Muscle layer of colon (tissue), 2 donors: ENCODE results near the gene EEF2K.

Experiments used
- H3K27ac ChIP-seq: one replicate; pipeline ENCODE4 v1.7.0; 2013; ENCODE audit warnings: low read depth, mild to moderate bottlenecking, low read length, moderate library complexity
- H3K27me3 ChIP-seq, 2 donors: one replicate each; pipeline ENCODE4 v1.7.0; 2013; ENCODE audit warnings: low read length in 2 of 2, mild to moderate bottlenecking in 2 of 2; ENCODE audit not compliant: insufficient read depth in 2 of 2, control insufficient read depth in 1 of 2
- H3K36me3 ChIP-seq: one replicate; pipeline ENCODE4 v1.7.0; 2013; ENCODE audit warnings: mild to moderate bottlenecking, low read length; ENCODE audit not compliant: insufficient read depth
- H3K4me1 ChIP-seq: one replicate; pipeline ENCODE4 v1.7.0; 2013; ENCODE audit warnings: mild to moderate bottlenecking, low read length; ENCODE audit not compliant: insufficient read depth
- H3K4me3 ChIP-seq, 2 donors: one replicate each; pipeline ENCODE4 v1.7.0; 2013; ENCODE audit warnings: low read length in 2 of 2, low read depth in 1 of 2, mild to moderate bottlenecking in 1 of 2, moderate library complexity in 1 of 2
- H3K9ac ChIP-seq: one replicate; pipeline ENCODE4 v1.7.0; 2013; ENCODE audit warnings: low read length
- H3K9me3 ChIP-seq: one replicate; pipeline ENCODE4 v1.7.0; 2013; ENCODE audit warnings: mild to moderate bottlenecking, low read length
- donor health status: abdominal sarcoma.
- donor health status: Adenocarcinoma of cecum.

Gene EEF2K

DNA sequence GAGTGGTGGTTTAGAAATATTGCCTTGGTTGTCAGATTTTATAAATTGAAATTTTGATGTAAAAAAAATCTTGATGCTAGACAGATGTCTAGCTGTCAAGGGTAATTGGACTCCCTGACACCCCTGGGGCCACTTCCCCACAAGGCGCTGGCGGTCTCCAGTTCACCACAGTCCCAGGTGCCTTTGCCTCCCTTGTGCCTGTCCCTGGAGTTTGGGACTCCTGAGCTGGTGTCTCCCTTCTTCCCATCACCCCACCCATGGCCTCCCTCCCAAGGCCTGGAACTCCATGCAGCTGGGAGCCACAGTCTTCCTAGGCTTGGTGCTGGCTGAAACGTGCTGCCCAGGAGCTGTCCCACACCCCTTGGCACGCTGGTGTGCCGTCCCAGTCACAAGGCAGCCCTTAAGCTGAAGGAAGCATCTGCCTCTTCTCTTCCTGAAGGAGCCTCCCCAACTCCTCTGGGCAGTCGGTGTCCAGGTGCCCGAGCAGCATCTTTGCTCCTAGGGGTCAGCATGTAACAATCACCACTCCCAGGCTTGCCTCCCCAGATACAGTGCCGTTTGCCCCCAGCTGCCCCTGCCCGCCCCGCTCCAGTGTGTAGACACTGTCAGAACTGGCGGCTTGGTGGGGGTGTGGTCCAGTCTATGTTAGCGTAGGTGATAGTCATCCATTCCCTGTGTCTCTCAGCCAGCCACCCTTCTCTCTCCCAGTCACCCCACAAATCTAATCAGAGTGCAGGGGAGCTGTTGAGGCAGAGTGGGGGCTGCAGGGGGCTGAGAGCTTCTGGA lies 117.3 kb downstream of the EEF2K start:
- no peaks in the 10 kb centered on the region for H3K27me3 ChIP-seq
- H3K4me1 ChIP-seq = peaks cover 7% of the 10 kb centered on the region
- no peaks in the 10 kb centered on the region for H3K9me3 ChIP-seq
- H3K27ac ChIP-seq = no peak overlapping the region
- peaks cover 57% of the 10 kb centered on the region for H3K36me3 ChIP-seq
- no peak overlapping the region for H3K9ac ChIP-seq
- H3K4me3 ChIP-seq = no peak overlapping the region

DNA sequence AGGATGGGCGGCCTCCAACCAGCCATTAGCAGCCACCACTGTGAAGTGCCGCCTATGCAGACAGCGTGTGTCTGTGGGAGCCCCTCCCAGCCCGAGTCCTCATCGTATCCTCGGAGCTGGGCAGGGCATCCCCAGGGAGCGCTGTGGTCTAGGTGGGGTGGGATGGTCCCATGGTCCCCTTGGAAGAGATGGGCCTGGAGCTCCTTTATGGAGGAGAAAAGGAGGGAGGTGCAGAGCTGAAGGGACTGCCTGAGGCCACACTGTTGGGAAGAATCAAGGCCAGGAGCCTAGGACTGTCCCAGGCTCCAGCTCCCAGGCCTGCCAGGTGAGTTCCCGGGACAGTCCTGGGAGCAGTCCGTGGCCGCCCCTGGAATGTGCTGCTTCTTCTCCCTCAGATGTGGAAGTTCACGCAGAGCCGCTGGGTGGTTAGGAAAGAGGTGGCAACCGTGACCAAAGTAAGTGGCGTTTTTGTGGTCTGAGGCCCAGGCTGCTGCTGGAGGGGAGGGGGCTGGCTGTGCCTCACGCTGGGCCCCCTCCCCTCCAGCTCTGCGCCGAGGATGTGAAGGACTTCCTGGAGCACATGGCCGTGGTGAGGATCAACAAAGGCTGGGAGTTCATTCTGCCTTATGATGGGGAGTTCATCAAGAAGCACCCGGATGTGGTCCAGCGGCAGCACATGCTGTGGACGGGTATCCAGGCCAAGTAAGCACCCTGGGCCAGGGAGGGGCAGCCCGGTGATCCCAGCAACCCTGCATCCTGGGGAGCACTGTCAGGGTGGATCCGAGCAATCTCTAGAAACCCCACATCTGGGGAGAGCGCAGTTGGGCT lies 118.1 kb downstream of the EEF2K start:
- Histone ChIP-seq H3K4me3 (no peak overlapping the region), H3K4me1 (peaks cover 7% of the 10 kb centered on the region), H3K36me3 (peaks cover 64% of the 10 kb centered on the region), H3K27ac (no peak overlapping the region), H3K9ac (no peak overlapping the region), H3K9me3 (no peaks in the 10 kb centered on the region), H3K27me3 (no peaks in the 10 kb centered on the region)

DNA sequence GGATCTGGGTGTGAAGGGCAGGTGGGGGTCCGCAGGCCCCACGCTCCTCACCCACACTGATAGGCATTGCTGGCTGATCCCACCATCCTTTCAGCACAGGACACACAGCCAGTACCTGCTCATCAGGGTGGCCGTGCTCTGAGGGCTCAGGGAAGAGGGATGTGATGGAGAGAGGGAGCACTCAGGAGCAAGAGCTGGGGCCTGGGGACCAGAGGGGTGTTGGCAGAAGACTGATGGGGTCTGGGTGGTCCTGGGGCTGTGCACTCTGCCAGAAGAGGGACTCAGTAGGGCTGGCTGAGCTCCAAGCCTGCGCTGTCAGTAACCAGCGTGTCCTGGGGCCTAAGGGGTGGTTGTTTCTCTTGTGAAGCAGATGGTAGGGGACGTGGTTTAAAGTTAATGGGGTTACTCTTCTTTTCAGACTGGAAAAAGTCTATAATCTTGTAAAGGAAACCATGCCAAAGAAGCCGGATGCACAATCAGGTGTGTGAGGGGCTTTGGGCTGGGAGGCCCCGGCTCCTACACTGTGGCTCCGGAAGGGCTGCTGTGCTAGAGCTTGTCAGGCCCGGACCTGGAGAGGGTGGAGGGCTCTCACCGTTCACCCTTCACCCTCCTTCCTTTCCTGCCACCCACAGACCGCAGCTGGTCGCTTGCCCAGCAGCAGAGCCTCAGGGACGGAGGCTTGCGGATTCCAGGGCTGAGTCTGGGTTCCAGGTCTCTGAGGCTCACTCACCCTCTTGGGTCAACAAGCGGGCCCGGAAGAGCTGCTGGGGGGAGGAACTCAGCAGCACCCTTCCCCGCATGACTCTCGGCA lies 118.9 kb downstream of the EEF2K start:
- H3K9me3 ChIP-seq = no peaks in the 10 kb centered on the region
- H3K36me3 ChIP-seq = peaks cover 65% of the 10 kb centered on the region
- H3K27ac ChIP-seq = no peak overlapping the region

GRCh38 chr16:22325598-22326368 lies 119.7 kb downstream of the EEF2K start:
- Histone ChIP-seq H3K27ac (no peak overlapping the region), H3K4me3 (no peak overlapping the region), H3K36me3 (peaks cover 65% of the 10 kb centered on the region), H3K9ac (no peak overlapping the region), H3K4me1 (peaks cover 11% of the 10 kb centered on the region), H3K27me3 (no peaks in the 10 kb centered on the region), H3K9me3 (no peaks in the 10 kb centered on the region)

More for the DNA sequence above, 118.9 kb downstream of the EEF2K start:
- H3K4me1 ChIP-seq = peaks cover 7% of the 10 kb centered on the region
- H3K4me3 ChIP-seq = no peak overlapping the region
- no peak overlapping the region for H3K9ac ChIP-seq
- no peaks in the 10 kb centered on the region for H3K27me3 ChIP-seq

- Histone ChIP-seq H3K9ac (no peak overlapping the region), H3K9me3 (no peaks in the 10 kb centered on the region), H3K27ac (no peak overlapping the region), H3K27me3 (no peaks in the 10 kb centered on the region), H3K4me1 (peaks cover 11% of the 10 kb centered on the region), H3K4me3 (no peak overlapping the region), H3K36me3 (peaks cover 66% of the 10 kb centered on the region)
Measured at GRCh38 chr16:22326369-22326652, 120.2 kb downstream of the EEF2K start.

GRCh38 chr16:22326771-22327445 lies 120.8 kb downstream of the EEF2K start:
- Histone ChIP-seq H3K9ac (no peak overlapping the region), H3K4me3 (no peak overlapping the region), H3K27ac (no peak overlapping the region), H3K27me3 (no peaks in the 10 kb centered on the region), H3K36me3 (peaks cover 69% of the 10 kb centered on the region), H3K9me3 (no peaks in the 10 kb centered on the region), H3K4me1 (peaks cover 5% of the 10 kb centered on the region)

GRCh38 chr16:22327446-22327775 lies 121.3 kb downstream of the EEF2K start:
- Histone ChIP-seq H3K9ac (no peak overlapping the region), H3K4me3 (no peak overlapping the region), H3K9me3 (no peaks in the 10 kb centered on the region), H3K27me3 (no peaks in the 10 kb centered on the region), H3K27ac (no peak overlapping the region), H3K36me3 (peaks cover 69% of the 10 kb centered on the region), H3K4me1 (peaks cover 4% of the 10 kb centered on the region)

DNA sequence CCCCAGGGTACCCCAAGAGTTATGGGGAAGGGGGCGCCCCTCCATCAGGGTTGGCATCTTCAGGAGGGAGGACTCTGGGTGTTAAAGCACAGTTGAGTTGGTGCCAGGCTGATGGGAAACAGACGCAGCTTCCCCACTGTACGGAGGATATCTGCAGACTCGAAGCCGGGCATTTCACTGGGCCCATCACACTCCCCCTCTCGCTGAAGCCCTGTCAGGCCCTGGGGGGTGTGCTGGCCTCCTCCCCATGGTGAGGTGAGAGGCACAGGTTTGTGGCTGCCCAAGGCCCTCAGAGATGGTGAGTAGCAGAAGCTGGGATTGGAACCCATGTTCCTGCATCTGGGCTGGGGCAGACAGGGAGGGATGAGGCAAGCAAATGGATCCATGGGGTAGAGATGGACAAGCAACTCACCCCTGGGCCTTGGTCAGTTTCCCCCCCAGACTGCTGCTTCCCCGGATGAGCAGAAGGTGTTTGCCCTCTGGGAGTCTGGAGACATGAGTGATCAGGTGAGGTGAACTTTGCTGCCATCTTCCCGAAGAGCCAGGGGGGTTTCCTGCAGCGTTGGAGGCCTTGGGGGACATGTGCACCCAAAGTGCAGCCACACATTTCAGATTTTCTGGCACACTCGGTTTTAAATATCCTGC lies 122.1 kb downstream of the EEF2K start:
- H3K9me3 ChIP-seq = no peaks in the 10 kb centered on the region
- H3K4me3 ChIP-seq = no peak overlapping the region
- no peak overlapping the region for H3K9ac ChIP-seq
- H3K4me1 ChIP-seq = peaks cover 4% of the 10 kb centered on the region
- no peaks in the 10 kb centered on the region for H3K27me3 ChIP-seq
- no peak overlapping the region for H3K27ac ChIP-seq
- peaks cover 69% of the 10 kb centered on the region for H3K36me3 ChIP-seq

DNA sequence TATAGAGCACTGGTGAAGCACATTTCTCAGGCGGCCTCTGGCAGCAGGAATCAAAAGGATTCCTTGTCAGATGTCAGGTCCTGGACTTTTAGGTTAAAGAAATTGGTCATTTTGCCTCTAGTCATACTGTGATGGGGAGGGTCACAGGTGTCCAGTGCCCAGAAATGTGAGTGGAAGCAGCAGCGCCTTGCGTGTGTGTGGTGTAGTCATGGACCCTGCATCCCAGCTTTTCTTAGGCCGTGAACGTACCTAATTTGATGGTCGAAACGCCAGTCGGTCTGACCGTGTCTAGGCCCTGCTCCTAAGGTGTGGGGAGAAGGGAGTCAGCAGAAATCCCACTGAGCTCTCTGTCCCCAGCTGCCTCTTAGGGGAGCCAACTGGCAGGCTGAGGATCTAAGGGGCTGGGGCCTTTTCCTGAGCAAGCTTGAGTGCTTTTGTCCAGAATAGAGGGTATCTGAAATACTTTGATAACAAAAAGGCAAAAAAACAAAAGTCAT lies 123.2 kb downstream of the EEF2K start:
- no peak overlapping the region for H3K9ac ChIP-seq
- H3K36me3 ChIP-seq = peaks cover 74% of the 10 kb centered on the region
- no peaks in the 10 kb centered on the region for H3K27me3 ChIP-seq
- H3K4me1 ChIP-seq = peaks cover 4% of the 10 kb centered on the region
- H3K4me3 ChIP-seq = no peak overlapping the region
- no peaks in the 10 kb centered on the region for H3K9me3 ChIP-seq
- no peak overlapping the region for H3K27ac ChIP-seq

- Histone ChIP-seq H3K4me1 (peaks cover 4% of the 10 kb centered on the region), H3K27me3 (no peaks in the 10 kb centered on the region), H3K4me3 (no peak overlapping the region), H3K27ac (no peak overlapping the region), H3K9ac (no peak overlapping the region), H3K9me3 (no peaks in the 10 kb centered on the region), H3K36me3 (peaks cover 69% of the 10 kb centered on the region)
Measured at GRCh38 chr16:22330326-22330725, 124.2 kb downstream of the EEF2K start.
